ENCODE results near the gene DTNB.
"Not testable (repeated sequence)": the region's sequence is repeated elsewhere in the genome, so short reads cannot be mapped to it uniquely, and the experiment has no call there.

The DTNB gene

GRCh38 chr2:25535411-25536289 lies 137.7 kb downstream of the DTNB start:
- not testable (repeated sequence) for H3K9me3 Mint-ChIP-seq; DNase-seq (ENCODE audit: low spot score in 2 of 2); H3K4me3 Mint-ChIP-seq; H3K27ac Mint-ChIP-seq; H3K36me3 Mint-ChIP-seq; ATAC-seq; H3K4me1 Mint-ChIP-seq

GRCh38 chr2:25534937-25535336 lies 138.4 kb downstream of the DTNB start:
- not testable (repeated sequence) for H3K9me3 Mint-ChIP-seq; H3K4me3 Mint-ChIP-seq; H3K36me3 Mint-ChIP-seq; H3K27ac Mint-ChIP-seq; ATAC-seq; H3K4me1 Mint-ChIP-seq; DNase-seq (ENCODE audit: low spot score in 2 of 2)

- H3K9me3 Mint-ChIP-seq: no peaks in the 10 kb centered on the region
- ATAC-seq (no peak), DNase-seq (ENCODE audit: low spot score in 2 of 2) (no peak)
- no peaks in the 10 kb centered on the region for H3K36me3 Mint-ChIP-seq
- H3K27ac Mint-ChIP-seq: no peak overlapping the region
- H3K4me3 Mint-ChIP-seq: no peak overlapping the region
- H3K4me1 Mint-ChIP-seq: no peaks in the 10 kb centered on the region
These were observed 138.9 kb downstream of the DTNB start for GRCh38 chr2:25534455-25534854.

- H3K36me3 Mint-ChIP-seq; ATAC-seq; H3K4me1 Mint-ChIP-seq; H3K4me3 Mint-ChIP-seq; H3K9me3 Mint-ChIP-seq; H3K27ac Mint-ChIP-seq; DNase-seq (ENCODE audit: low spot score in 2 of 2): not testable (repeated sequence)
These were observed 139.6 kb downstream of the DTNB start for GRCh38 chr2:25533771-25534170.

GRCh38 chr2:25532521-25532920 lies 140.9 kb downstream of the DTNB start:
- no peaks in the 10 kb centered on the region for H3K36me3 Mint-ChIP-seq
- no peaks in the 10 kb centered on the region for H3K4me1 Mint-ChIP-seq
- H3K9me3 Mint-ChIP-seq: no peaks in the 10 kb centered on the region
- DNase-seq (ENCODE audit: low spot score in 2 of 2) (no peak), ATAC-seq (no peak)
- H3K27ac Mint-ChIP-seq: no peak overlapping the region
- no peak overlapping the region for H3K4me3 Mint-ChIP-seq

GRCh38 chr2:25529034-25529433 lies 144.3 kb downstream of the DTNB start:
- ATAC-seq: no peak
- no peak for DNase-seq (ENCODE audit: low spot score in 2 of 2)
- Mint-ChIP-seq H3K9me3 (no peaks in the 10 kb centered on the region), H3K4me1 (no peaks in the 10 kb centered on the region), H3K36me3 (peaks cover 6% of the 10 kb centered on the region), H3K27ac (no peak overlapping the region), H3K4me3 (no peak overlapping the region)

GRCh38 chr2:25528173-25528572 lies 145.2 kb downstream of the DTNB start:
- Mint-ChIP-seq H3K36me3 (peaks cover 6% of the 10 kb centered on the region), H3K9me3 (no peaks in the 10 kb centered on the region), H3K4me1 (no peaks in the 10 kb centered on the region), H3K27ac (no peak overlapping the region), H3K4me3 (no peak overlapping the region)
- ATAC-seq: no peak
- no peak for DNase-seq (ENCODE audit: low spot score in 2 of 2)

GRCh38 chr2:25524507-25524906 lies 148.9 kb downstream of the DTNB start:
- no peak overlapping the region for H3K4me3 Mint-ChIP-seq
- peaks cover 9% of the 10 kb centered on the region for H3K4me1 Mint-ChIP-seq
- peaks cover 6% of the 10 kb centered on the region for H3K36me3 Mint-ChIP-seq
- H3K9me3 Mint-ChIP-seq: no peaks in the 10 kb centered on the region
- ATAC-seq (peak; percentile 74), DNase-seq (ENCODE audit: low spot score in 2 of 2) (no peak)
- no peak overlapping the region for H3K27ac Mint-ChIP-seq

GRCh38 chr2:25523060-25523459 lies 150.3 kb downstream of the DTNB start:
- Mint-ChIP-seq H3K4me1 (peaks cover 9% of the 10 kb centered on the region), H3K27ac (no peak overlapping the region), H3K4me3 (no peak overlapping the region), H3K36me3 (peaks cover 6% of the 10 kb centered on the region), H3K9me3 (no peaks in the 10 kb centered on the region)
- no peak for DNase-seq (ENCODE audit: low spot score in 2 of 2)
- no peak for ATAC-seq

- Mint-ChIP-seq H3K36me3 (peaks cover 6% of the 10 kb centered on the region), H3K27ac (peak overlapping the region; percentile 46), H3K4me1 (peaks cover 9% of the 10 kb centered on the region), H3K9me3 (no peaks in the 10 kb centered on the region), H3K4me3 (peak overlapping the region; percentile 25)
- peak; percentile 22 to 58 for DNase-seq (ENCODE audit: low spot score in 2 of 2)
- ATAC-seq: peak; percentile 93
These were observed 151.6 kb downstream of the DTNB start for GRCh38 chr2:25521665-25522387.

- peaks cover 6% of the 10 kb centered on the region for H3K36me3 Mint-ChIP-seq
- ATAC-seq (no peak), DNase-seq (ENCODE audit: low spot score in 2 of 2) (no peak)
- H3K4me1 Mint-ChIP-seq: peaks cover 9% of the 10 kb centered on the region
- H3K27ac Mint-ChIP-seq: peak overlapping the region; percentile 46
- no peak overlapping the region for H3K4me3 Mint-ChIP-seq
- H3K9me3 Mint-ChIP-seq: no peaks in the 10 kb centered on the region
These were observed 152.3 kb downstream of the DTNB start for GRCh38 chr2:25521126-25521525.

- Mint-ChIP-seq H3K36me3 (no peaks in the 10 kb centered on the region), H3K4me1 (peaks cover 24% of the 10 kb centered on the region), H3K9me3 (no peaks in the 10 kb centered on the region), H3K27ac (peak overlapping the region; percentile 44), H3K4me3 (no peak overlapping the region)
- no peak for ATAC-seq
- no peak for DNase-seq (ENCODE audit: low spot score in 2 of 2)
These were observed 155.7 kb downstream of the DTNB start for GRCh38 chr2:25517701-25518100.

- peaks cover 19% of the 10 kb centered on the region for H3K4me1 Mint-ChIP-seq
- no peaks in the 10 kb centered on the region for H3K9me3 Mint-ChIP-seq
- DNase-seq (ENCODE audit: low spot score in 2 of 2) (no peak), ATAC-seq (no peak)
- peak overlapping the region; percentile 35 for H3K27ac Mint-ChIP-seq
- no peaks in the 10 kb centered on the region for H3K36me3 Mint-ChIP-seq
- H3K4me3 Mint-ChIP-seq: peak overlapping the region; percentile 9
These were observed 159.2 kb downstream of the DTNB start for GRCh38 chr2:25514043-25514637.

- Mint-ChIP-seq H3K4me3 (peak overlapping the region; percentile 9), H3K27ac (peak overlapping the region; percentile 67), H3K9me3 (no peaks in the 10 kb centered on the region), H3K36me3 (no peaks in the 10 kb centered on the region), H3K4me1 (peaks cover 19% of the 10 kb centered on the region)
- ATAC-seq (no peak), DNase-seq (ENCODE audit: low spot score in 2 of 2) (no peak)
These were observed 160.7 kb downstream of the DTNB start for GRCh38 chr2:25512707-25513106.

- H3K36me3 Mint-ChIP-seq: no peaks in the 10 kb centered on the region
- H3K9me3 Mint-ChIP-seq: no peaks in the 10 kb centered on the region
- no peak overlapping the region for H3K4me3 Mint-ChIP-seq
- DNase-seq (ENCODE audit: low spot score in 2 of 2) (no peak), ATAC-seq (no peak)
- H3K27ac Mint-ChIP-seq: no peak overlapping the region
- no peaks in the 10 kb centered on the region for H3K4me1 Mint-ChIP-seq
These were observed 167.2 kb downstream of the DTNB start for GRCh38 chr2:25506226-25506625.

Data from stimulated activated effector memory CD8-positive, alpha-beta T cell treated with anti-CD3 and anti-CD28 coated beads, Interleukin-12 subunit alpha, Interleukin-12 subunit beta, amount 100 ng/mL, for 72 hours (primary cell).